ENCODE results near the gene CDC16.
A peak's percentile ranks its signal among the peaks of the same experiment; 100 is the strongest.

CDC16 gene

GRCh38 chr13:114309086-114309485 is 74.4 kb downstream of the CDC16 start:
- H3K4me3 ChIP-seq (ENCODE audit: low read length in 2 of 2), result no peak overlapping the region
- H3K4me1 ChIP-seq (ENCODE audit: control insufficient read depth in 2 of 2, insufficient read depth in 2 of 2, low read length in 2 of 2), result peaks cover 0 to 9% of the 10 kb centered on the region in 2 donors
- no peaks in the 10 kb centered on the region for H3K9me3 ChIP-seq (ENCODE audit: control insufficient read depth in 2 of 2, low read length in 2 of 2)
- no peak overlapping the region for H3K27ac ChIP-seq (ENCODE audit: low read depth in 2 of 2, low read length in 2 of 2)
- no peaks in the 10 kb centered on the region for H3K27me3 ChIP-seq (ENCODE audit: control insufficient read depth in 2 of 2, insufficient read depth in 2 of 2, low read length in 2 of 2)
- peaks cover 6 to 12% of the 10 kb centered on the region in 2 donors for H3K36me3 ChIP-seq (ENCODE audit: control insufficient read depth in 2 of 2, insufficient read depth in 2 of 2, low read length in 2 of 2)
- H3K9ac ChIP-seq (ENCODE audit: low read depth in 1 of 2, low read length in 2 of 2), result no peak overlapping the region

- H3K27me3 ChIP-seq (ENCODE audit: control insufficient read depth in 2 of 2, insufficient read depth in 2 of 2, low read length in 2 of 2), result no peaks in the 10 kb centered on the region
- no peak overlapping the region for H3K4me3 ChIP-seq (ENCODE audit: low read length in 2 of 2)
- peaks cover under 1 to 10% of the 10 kb centered on the region in 2 donors for H3K4me1 ChIP-seq (ENCODE audit: control insufficient read depth in 2 of 2, insufficient read depth in 2 of 2, low read length in 2 of 2)
- no peak overlapping the region for H3K27ac ChIP-seq (ENCODE audit: low read depth in 2 of 2, low read length in 2 of 2)
- no peak overlapping the region for H3K9ac ChIP-seq (ENCODE audit: low read depth in 1 of 2, low read length in 2 of 2)
- H3K36me3 ChIP-seq (ENCODE audit: control insufficient read depth in 2 of 2, insufficient read depth in 2 of 2, low read length in 2 of 2), result peaks cover 0 to 6% of the 10 kb centered on the region in 2 donors
- H3K9me3 ChIP-seq (ENCODE audit: control insufficient read depth in 2 of 2, low read length in 2 of 2), result no peaks in the 10 kb centered on the region
These were observed 75.2 kb downstream of the CDC16 start for GRCh38 chr13:114309806-114310410.

GRCh38 chr13:114310956-114311355 is 76.3 kb downstream of the CDC16 start:
- Histone ChIP-seq H3K36me3 (ENCODE audit: control insufficient read depth in 2 of 2, insufficient read depth in 2 of 2, low read length in 2 of 2) (peaks cover 0 to 6% of the 10 kb centered on the region in 2 donors), H3K4me1 (ENCODE audit: control insufficient read depth in 2 of 2, insufficient read depth in 2 of 2, low read length in 2 of 2) (peaks cover 9 to 14% of the 10 kb centered on the region in 2 donors), H3K9me3 (ENCODE audit: control insufficient read depth in 2 of 2, low read length in 2 of 2) (no peaks in the 10 kb centered on the region), H3K27me3 (ENCODE audit: control insufficient read depth in 2 of 2, insufficient read depth in 2 of 2, low read length in 2 of 2) (no peaks in the 10 kb centered on the region), H3K27ac (ENCODE audit: low read depth in 2 of 2, low read length in 2 of 2) (no peak overlapping the region), H3K4me3 (ENCODE audit: low read length in 2 of 2) (no peak overlapping the region), H3K9ac (ENCODE audit: low read depth in 1 of 2, low read length in 2 of 2) (no peak overlapping the region)

- no peak overlapping the region for H3K27ac ChIP-seq (ENCODE audit: low read depth in 2 of 2, low read length in 2 of 2)
- H3K4me1 ChIP-seq (ENCODE audit: control insufficient read depth in 2 of 2, insufficient read depth in 2 of 2, low read length in 2 of 2), result peaks cover 9 to 14% of the 10 kb centered on the region in 2 donors
- no peak overlapping the region for H3K9ac ChIP-seq (ENCODE audit: low read depth in 1 of 2, low read length in 2 of 2)
- no peaks in the 10 kb centered on the region for H3K9me3 ChIP-seq (ENCODE audit: control insufficient read depth in 2 of 2, low read length in 2 of 2)
- peaks cover 0 to 6% of the 10 kb centered on the region in 2 donors for H3K36me3 ChIP-seq (ENCODE audit: control insufficient read depth in 2 of 2, insufficient read depth in 2 of 2, low read length in 2 of 2)
- H3K4me3 ChIP-seq (ENCODE audit: low read length in 2 of 2), result no peak overlapping the region
- H3K27me3 ChIP-seq (ENCODE audit: control insufficient read depth in 2 of 2, insufficient read depth in 2 of 2, low read length in 2 of 2), result no peaks in the 10 kb centered on the region
These were observed 76.7 kb downstream of the CDC16 start for GRCh38 chr13:114311387-114311786.

- Histone ChIP-seq H3K27ac (ENCODE audit: low read depth in 2 of 2, low read length in 2 of 2) (no peak overlapping the region), H3K4me1 (ENCODE audit: control insufficient read depth in 2 of 2, insufficient read depth in 2 of 2, low read length in 2 of 2) (peaks cover 9 to 14% of the 10 kb centered on the region in 2 donors), H3K9ac (ENCODE audit: low read depth in 1 of 2, low read length in 2 of 2) (no peak overlapping the region), H3K9me3 (ENCODE audit: control insufficient read depth in 2 of 2, low read length in 2 of 2) (no peaks in the 10 kb centered on the region), H3K27me3 (ENCODE audit: control insufficient read depth in 2 of 2, insufficient read depth in 2 of 2, low read length in 2 of 2) (no peaks in the 10 kb centered on the region), H3K4me3 (ENCODE audit: low read length in 2 of 2) (no peak overlapping the region), H3K36me3 (ENCODE audit: control insufficient read depth in 2 of 2, insufficient read depth in 2 of 2, low read length in 2 of 2) (peaks cover 0 to 1% of the 10 kb centered on the region in 2 donors)
These were observed 77.2 kb downstream of the CDC16 start for GRCh38 chr13:114311908-114312307.

GRCh38 chr13:114313061-114313860 is 78.6 kb downstream of the CDC16 start:
- no peaks in the 10 kb centered on the region for H3K36me3 ChIP-seq (ENCODE audit: control insufficient read depth in 2 of 2, insufficient read depth in 2 of 2, low read length in 2 of 2)
- peaks cover 14% of the 10 kb centered on the region in 2 donors for H3K4me1 ChIP-seq (ENCODE audit: control insufficient read depth in 2 of 2, insufficient read depth in 2 of 2, low read length in 2 of 2)
- H3K27me3 ChIP-seq (ENCODE audit: control insufficient read depth in 2 of 2, insufficient read depth in 2 of 2, low read length in 2 of 2), result no peaks in the 10 kb centered on the region
- peak overlapping the region; percentile 91 for H3K27ac ChIP-seq (ENCODE audit: low read depth in 2 of 2, low read length in 2 of 2)
- peak overlapping the region; percentile 72 to 80 for H3K9ac ChIP-seq (ENCODE audit: low read depth in 1 of 2, low read length in 2 of 2)
- no peaks in the 10 kb centered on the region for H3K9me3 ChIP-seq (ENCODE audit: control insufficient read depth in 2 of 2, low read length in 2 of 2)
- H3K4me3 ChIP-seq (ENCODE audit: low read length in 2 of 2), result peak overlapping the region; percentile 87 to 88

- peak within 1 kb of the TSS; percentile 77 to 80 for H3K9ac ChIP-seq (ENCODE audit: low read depth in 1 of 2, low read length in 2 of 2)
- no peaks in the 10 kb centered on the region for H3K36me3 ChIP-seq (ENCODE audit: control insufficient read depth in 2 of 2, insufficient read depth in 2 of 2, low read length in 2 of 2)
- no peaks in the 10 kb centered on the region for H3K27me3 ChIP-seq (ENCODE audit: control insufficient read depth in 2 of 2, insufficient read depth in 2 of 2, low read length in 2 of 2)
These were observed 79.6 kb downstream of the CDC16 start, which contains the start of gene CHAMP1 for GRCh38 chr13:114314074-114314912. CHAMP1 (plus strand) TSS chr13:114314503; CDS start chr13:114323843, 9,340 bp downstream.

GRCh38 chr13:114315074-114315785 is 80.5 kb downstream of the CDC16 start:
- H3K4me1 ChIP-seq (ENCODE audit: control insufficient read depth in 2 of 2, insufficient read depth in 2 of 2, low read length in 2 of 2), result peaks cover 14% of the 10 kb centered on the region in 2 donors
- no peaks in the 10 kb centered on the region for H3K36me3 ChIP-seq (ENCODE audit: control insufficient read depth in 2 of 2, insufficient read depth in 2 of 2, low read length in 2 of 2)
- peak overlapping the region; percentile 77 to 80 for H3K9ac ChIP-seq (ENCODE audit: low read depth in 1 of 2, low read length in 2 of 2)
- no peaks in the 10 kb centered on the region for H3K27me3 ChIP-seq (ENCODE audit: control insufficient read depth in 2 of 2, insufficient read depth in 2 of 2, low read length in 2 of 2)
- H3K9me3 ChIP-seq (ENCODE audit: control insufficient read depth in 2 of 2, low read length in 2 of 2), result no peaks in the 10 kb centered on the region
- H3K4me3 ChIP-seq (ENCODE audit: low read length in 2 of 2), result peak overlapping the region; percentile 87 to 88
- peak overlapping the region in 1 of 2 donors; percentile 91 for H3K27ac ChIP-seq (ENCODE audit: low read depth in 2 of 2, low read length in 2 of 2)

More at GRCh38 chr13:114314074-114314912, 79.6 kb downstream of the CDC16 start, which contains the start of gene CHAMP1:
- Histone ChIP-seq H3K27ac (ENCODE audit: low read depth in 2 of 2, low read length in 2 of 2) (peak within 1 kb of the TSS; percentile 91), H3K4me3 (ENCODE audit: low read length in 2 of 2) (peak within 1 kb of the TSS; percentile 87 to 88), H3K9me3 (ENCODE audit: control insufficient read depth in 2 of 2, low read length in 2 of 2) (no peaks in the 10 kb centered on the region), H3K4me1 (ENCODE audit: control insufficient read depth in 2 of 2, insufficient read depth in 2 of 2, low read length in 2 of 2) (peaks cover 14% of the 10 kb centered on the region in 2 donors)

GRCh38 chr13:114318624-114319023 is 83.9 kb downstream of the CDC16 start:
- no peak overlapping the region for H3K9ac ChIP-seq (ENCODE audit: low read depth in 1 of 2, low read length in 2 of 2)
- H3K27me3 ChIP-seq (ENCODE audit: control insufficient read depth in 2 of 2, insufficient read depth in 2 of 2, low read length in 2 of 2), result no peaks in the 10 kb centered on the region
- peaks cover 9 to 14% of the 10 kb centered on the region in 2 donors for H3K4me1 ChIP-seq (ENCODE audit: control insufficient read depth in 2 of 2, insufficient read depth in 2 of 2, low read length in 2 of 2)
- peaks cover 12 to 18% of the 10 kb centered on the region in 2 donors for H3K36me3 ChIP-seq (ENCODE audit: control insufficient read depth in 2 of 2, insufficient read depth in 2 of 2, low read length in 2 of 2)
- H3K9me3 ChIP-seq (ENCODE audit: control insufficient read depth in 2 of 2, low read length in 2 of 2), result no peaks in the 10 kb centered on the region
- no peak overlapping the region for H3K27ac ChIP-seq (ENCODE audit: low read depth in 2 of 2, low read length in 2 of 2)
- no peak overlapping the region for H3K4me3 ChIP-seq (ENCODE audit: low read length in 2 of 2)

Data from mucosa of rectum (tissue), 2 donors.